Limb (tissue), 2 donors: ENCODE data around the gene ZNF557.

Experiments used
- DNase-seq, 2 donors: peaks; one replicate each; pipeline ENCODE4 v3.0.0-alpha.2; 2016; ENCODE audit errors: extremely low spot score in 2 of 2

Gene ZNF557

DNA sequence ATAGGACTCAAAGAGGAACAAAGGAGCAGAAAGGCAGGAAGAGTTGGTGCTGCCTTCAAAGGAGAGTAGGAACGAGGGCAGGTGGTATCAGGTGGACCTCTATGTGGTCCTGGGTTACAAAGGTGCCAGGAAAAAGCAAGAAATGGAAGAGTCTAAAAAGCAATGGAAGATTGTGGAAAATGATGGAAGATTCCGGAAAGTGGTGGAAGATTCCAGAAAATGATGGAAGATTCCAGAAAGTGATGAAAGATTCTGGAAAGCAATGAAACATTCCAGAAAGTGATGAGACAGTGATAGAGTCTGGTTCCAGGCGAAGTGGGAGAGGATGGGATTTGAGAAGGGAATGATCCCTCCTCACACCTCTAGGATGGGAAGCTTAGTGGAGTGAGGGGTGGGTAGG is 55.3 kb downstream of the ZNF557 start:
- no peak for DNase-seq

DNA sequence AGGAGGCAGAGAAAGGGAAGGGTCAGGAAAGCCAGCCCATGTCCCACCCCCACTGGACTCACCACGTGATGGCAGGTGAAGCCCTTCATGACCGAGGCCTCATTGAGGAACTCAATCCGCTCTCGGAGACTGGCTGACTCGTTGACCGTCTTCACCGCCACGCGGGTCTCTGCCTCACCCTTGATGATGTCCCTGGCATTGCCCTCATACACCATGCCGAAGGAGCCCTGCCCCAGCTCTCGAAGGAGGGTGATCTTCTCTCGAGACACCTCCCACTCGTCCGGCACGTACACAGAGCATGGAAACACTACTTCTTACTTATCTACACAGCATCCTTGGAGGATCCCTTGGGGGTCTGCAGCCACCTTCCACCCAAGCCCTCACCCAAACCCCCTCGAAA is 55.7 kb downstream of the ZNF557 start:
- no peak for DNase-seq

DNA sequence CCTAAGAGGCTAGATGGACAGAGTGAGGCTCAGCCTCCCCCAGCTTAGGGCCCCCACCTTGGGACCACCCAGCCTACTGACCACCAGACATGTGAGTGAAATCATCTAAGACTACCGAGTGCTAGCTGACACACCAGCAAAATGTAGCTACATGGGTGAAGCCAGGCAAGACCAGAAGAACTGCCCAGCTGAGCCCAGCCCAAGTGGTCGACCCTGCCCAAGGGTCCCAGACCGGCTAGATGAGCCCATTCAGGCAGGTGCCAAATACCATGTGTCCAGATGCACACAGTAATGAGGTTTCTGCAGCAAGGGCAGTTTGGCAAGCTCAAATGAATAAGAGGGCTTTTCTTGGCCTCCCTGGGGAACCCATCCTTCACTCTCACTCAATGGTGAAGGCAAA is 56.6 kb downstream of the ZNF557 start:
- DNase-seq: no peak

- no peak for DNase-seq
These were observed 60.5 kb downstream of the ZNF557 start for GRCh38 chr19:7130043-7130442.

DNA sequence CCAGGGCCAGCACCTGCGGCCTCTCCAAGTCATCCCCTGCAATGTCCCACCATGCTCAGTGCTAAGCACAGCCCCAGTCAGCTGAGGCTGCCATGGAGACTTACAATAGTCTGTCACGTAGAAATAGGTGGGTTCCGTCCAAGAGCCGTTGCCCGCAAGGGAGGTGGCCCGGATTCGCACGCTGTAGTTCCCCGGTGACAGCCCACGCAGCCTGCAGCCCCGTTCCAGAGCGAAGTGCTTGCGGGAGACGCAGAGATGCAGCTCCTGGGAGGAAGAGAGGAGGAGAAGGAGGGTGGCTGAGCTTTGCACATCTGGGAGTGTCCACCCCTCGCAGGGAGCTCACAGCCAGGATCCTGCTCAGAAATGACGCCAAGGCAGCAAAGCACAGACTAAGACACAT is 62.6 kb downstream of the ZNF557 start:
- no peak for DNase-seq

DNA sequence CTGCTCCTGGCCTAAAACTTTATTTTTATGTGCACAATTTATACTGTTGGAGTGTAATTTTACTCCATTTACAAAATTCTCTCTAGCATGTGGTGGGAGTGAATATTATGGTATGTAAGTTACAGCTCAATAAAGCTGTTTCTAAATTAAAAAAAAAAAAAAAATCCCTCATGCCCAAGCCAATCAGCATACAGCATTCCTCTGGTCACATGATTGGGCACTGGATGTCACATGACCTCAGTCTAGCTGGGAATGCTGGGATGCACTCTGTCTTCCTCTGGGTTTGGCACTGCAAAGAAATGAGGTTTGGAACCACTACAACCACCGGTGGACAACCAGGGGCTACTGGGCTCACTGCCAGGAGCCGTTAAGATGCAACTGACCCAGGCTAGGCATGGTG is 67.6 kb downstream of the ZNF557 start:
- DNase-seq: no peak
